Left hindlimb (tissue), 1 donor: Measurements from ENCODE around the gene ALDH9A1.
A peak's percentile ranks its signal among the peaks of the same experiment; 100 is the strongest.
"Not testable (repeated sequence)": the region's sequence is repeated elsewhere in the genome, so short reads cannot be mapped to it uniquely, and the experiment has no call there.

Source experiments
- DNase-seq: peaks from one replicate; pipeline ENCODE4 v3.0.0-alpha.2; 2018

The ALDH9A1 gene

DNA sequence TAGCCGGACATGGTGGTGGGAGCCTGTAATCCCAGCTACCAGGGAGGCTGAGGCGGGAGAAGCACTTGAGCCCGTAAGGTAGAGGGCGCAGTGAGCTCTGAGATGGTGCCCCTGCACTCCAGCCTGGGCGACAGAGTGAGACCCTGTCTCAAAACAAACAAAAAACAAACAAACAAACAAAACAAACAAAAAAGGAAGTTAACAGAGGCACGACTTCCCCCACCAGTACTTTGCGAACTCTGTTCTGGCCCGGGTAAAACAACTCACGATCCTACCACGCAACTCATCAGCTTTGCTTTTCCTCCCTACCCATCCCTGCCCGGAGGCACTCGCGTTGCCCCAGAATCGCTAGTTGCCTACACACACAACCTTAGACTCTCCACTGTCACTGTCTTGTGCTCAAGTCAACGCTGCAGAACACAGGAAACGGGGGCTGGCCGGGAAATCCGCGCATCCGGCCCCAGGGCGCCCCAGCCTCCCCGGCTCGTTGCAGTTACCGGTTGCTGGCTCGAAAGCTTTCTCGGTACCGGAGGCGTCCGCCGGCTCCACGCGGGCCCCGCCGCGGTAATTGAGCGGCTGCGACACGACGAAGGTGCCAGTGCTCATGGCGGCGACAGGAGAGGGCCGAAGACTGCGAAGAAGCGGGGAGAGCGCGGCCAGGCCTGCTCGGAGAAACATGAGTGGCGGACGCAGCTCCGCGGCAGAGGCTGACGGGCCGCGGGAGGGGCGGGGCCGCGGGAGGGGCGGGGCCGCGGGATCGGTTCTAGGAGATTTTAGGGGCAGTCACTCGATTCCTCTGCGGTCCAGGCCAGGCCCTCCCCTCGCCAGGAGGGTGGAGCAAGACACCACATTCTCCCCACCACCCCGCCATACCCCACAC is at the start of gene ALDH9A1:
ALDH9A1 (minus strand) TSS at position 682 of the 880 bp plus-strand sequence; CDS start at position 678, 4 bp downstream.
- DNase-seq, result peak; percentile 95

DNA sequence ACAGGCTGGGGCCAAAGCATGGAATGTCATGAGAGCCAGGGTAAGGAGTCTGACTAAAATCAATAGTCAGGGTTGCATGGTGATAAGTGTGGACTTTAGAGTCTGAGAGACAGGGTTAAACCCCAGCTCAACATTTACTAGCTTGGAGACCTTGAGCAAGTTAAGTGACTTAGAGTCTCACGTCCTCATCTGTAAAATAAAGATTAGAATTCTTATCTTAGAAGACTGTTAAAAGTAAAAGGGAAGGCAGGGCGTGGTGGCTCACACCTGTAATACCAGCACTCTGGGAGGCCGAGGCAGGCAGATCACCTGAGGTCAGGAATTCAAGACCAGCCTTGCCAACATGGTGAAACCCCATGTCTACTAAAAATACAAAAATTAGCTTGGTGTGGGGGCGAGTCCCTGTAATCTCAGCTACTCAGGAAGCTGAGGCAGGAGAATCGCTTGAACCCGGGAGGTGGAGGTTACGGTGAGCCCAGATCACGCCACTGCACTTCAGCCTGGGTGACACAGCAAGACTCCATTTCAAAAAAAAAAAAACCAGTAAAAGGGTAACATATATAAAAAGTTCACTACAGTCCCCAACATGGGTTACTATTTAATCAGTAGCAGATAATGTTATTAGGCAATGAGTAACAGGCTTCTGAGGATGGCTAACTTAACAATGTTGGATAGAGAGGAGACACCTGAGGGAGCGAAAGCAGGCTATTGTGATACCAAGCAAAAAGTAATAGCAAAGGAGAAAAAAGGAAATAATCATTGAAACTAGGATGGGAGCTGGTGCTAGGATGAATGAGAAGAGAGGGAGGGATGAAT is 49.5 kb upstream of the ALDH9A1 start:
- DNase-seq, result no peak

DNA sequence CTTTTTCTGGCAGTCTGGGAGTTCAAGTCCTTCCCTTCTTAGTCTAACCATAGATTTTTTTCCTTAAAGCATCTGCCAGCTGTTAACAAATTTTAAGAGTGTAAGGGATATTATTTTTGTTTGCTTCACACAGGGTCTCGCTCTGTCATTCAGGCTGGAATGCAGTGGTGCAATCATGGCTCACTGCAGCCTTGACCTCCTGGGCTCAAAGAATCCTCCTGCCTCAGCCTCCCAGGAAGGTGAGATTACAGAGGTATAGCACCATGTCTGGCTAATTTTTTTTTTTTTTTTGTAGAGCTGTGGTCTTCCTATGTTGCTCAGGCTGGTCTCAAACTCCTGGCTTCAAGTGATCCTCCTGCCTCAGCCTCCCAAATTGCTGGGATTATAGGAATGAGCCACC is 46.6 kb upstream of the ALDH9A1 start:
- DNase-seq, result not testable (repeated sequence)

DNA sequence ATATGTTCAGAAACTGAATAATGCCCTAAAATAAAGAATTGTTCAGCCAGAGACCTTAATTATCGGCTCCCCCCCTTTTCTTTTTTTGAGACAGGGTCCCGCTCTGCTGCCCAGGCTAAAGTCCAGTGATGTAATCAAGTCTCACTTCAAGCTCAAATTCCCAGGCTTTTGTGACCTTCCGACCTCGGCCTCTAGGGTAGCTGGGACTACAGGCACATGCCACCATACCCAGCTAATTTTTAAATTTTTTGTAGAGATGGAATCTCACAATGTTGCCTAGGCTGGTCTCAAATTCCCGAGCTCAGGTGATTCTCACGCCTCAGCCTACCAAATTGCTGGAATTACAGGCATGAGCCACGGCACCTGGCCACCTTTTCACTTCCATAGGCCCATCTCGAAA is 43.8 kb upstream of the ALDH9A1 start:
- DNase-seq, result no peak

DNA sequence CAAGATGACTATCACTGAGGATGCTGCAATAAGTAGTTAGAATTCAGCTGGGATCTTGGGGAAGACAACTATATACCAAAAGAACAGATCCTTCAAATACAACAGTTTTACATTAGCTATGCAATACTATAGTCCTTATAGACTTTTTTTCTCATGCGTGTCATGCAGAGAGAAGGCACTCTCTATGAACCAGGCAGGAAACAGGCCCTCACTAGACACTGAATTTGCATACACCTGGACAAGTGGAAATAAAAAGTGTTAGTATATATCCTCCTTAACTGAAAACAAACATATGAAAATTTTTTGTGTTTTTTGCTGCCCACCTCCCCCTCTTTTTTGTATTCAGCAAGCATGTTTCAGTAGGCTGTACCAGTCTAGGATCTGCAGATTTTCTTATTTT is 40.4 kb upstream of the ALDH9A1 start:
- no peak for DNase-seq

DNA sequence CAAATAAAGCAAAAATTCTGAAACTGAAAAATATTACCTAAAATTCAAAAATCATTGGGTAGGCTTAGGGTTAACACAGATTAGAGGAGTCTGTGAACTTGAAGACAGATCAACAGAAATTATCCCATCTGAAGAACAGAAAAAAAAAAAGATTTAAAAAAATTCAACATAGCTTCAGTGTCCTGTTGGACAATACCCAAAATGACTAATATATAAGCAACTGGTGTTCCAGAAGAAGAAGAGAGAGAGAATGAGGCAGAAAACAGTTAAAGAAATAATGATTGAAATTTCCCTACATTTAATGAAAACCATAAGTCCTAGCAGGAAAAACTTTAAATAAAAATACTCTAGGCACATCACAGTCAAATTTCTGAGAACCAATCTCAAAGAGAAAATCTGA is 38.8 kb upstream of the ALDH9A1 start:
- DNase-seq, result no peak

DNA sequence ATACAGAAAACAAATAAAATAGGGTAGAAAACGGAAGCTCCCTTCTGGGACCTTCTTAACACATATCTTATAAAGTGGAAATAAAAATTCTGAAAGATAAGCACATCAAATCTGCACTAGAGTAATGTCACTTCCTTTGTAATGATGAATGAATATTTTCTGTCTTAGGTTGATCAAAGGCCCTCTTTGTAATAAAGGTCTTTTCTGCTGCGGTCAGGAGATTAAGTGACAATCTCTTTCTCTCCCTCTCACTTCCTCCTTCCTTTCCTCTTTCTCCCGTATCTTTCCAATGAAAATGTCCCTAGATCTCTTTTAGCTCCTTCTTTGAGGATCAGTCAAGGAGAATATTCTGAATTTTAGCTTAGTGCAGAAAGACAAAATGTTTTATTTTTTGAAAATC is 36.5 kb upstream of the ALDH9A1 start:
- DNase-seq, result no peak

DNA sequence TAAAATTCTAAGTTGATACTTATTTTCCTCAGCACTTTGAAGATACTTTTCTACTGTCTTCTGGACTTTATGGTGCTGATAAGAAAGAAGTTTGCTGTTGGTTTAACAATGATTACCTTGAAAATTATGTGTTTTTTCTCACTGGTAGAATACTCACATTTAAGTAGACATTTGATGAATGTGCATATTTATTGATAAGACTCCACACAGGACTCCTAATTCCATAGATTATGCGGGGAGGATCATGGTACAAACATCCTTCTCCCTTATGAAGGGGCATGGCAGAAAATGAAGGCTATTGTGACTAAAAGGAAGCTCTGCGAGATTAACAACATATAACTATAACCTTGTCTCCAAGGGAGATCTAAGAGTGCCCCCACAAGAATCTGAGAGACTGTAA is 28.5 kb upstream of the ALDH9A1 start:
- DNase-seq, result no peak

DNA sequence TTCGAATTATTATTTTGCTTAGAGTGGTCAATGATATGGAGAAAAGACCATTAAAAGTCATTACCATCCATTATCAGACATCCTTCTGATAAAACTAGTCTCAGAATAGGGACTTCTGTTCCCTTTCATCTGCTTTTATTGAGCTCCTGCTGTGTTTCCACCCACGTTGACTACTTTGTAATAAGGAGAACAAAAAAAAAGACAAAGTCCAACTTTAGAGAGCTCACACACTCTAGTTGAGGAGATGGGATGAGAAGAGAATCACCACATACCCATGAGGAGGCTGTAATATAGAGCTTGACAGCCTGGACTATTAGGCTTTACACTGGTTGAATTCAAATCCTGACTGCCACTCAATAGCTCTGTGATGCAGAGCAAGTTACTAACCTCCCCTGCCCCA is 27.8 kb upstream of the ALDH9A1 start:
- no peak for DNase-seq

DNA sequence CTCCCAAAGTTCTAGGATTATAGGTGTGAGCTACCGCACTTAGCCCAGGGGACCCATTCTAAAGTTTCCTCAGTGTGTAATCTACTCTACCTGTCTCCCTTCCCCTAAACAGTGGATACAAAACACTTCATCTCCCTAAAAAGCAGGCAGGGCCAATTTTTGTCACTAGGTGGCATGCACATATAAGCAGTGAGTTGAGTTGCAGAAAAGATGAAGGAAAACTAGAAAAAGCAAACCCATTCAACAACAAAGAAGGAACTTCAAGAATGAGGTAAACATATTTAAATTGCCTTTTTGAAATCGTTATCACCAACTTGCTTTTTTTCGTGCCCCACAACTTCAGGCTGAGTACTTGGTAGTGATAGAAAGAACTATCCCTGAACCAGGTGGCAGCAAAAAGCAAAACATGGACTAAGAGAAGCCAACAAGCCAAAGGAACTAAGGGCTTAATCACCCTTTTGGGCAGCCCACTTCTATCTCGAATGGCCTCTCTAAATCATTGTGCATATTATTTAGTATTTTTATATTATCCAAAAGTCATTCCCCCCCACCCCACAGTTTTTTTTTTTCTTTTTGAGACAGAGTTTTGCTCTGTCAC is 19.7 kb upstream of the ALDH9A1 start:
- no peak for DNase-seq

DNA sequence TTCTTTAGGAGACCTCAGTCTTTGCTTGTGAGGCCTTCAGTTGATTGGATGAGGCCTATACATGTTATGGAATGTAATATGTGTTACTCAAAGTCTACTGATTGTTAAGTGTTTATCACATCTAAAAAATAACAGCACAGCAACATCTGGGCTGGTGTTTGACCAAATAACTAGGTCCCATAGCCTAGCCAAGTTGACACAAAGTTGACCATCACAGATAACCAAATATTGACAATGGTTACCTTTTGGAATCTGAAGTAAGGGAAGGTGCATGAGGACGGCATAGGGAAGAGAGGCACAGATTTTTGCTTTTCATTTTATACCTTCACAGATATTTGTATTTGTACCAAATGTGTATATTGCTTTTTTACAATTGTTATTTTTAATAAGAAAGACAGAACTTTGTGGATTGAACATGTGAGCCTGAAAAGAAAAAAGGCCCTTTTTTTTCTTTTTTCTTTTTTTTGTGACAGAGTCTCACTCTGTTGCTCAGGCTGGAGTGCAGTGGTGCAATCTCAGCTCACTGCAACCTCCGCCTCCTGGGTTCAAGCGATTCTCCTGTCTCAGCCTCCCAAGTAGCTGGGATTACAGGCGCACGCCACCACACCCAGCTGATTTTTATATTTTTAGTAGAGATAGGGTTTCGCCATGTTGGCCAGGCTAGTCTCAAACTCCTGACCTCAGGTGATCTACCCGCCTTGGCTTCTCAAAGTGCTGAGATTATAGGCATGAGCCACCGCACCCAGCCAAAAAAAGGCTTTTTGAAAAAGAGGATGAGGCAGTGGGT is 18.1 kb upstream of the ALDH9A1 start:
- not testable (repeated sequence) for DNase-seq

DNA sequence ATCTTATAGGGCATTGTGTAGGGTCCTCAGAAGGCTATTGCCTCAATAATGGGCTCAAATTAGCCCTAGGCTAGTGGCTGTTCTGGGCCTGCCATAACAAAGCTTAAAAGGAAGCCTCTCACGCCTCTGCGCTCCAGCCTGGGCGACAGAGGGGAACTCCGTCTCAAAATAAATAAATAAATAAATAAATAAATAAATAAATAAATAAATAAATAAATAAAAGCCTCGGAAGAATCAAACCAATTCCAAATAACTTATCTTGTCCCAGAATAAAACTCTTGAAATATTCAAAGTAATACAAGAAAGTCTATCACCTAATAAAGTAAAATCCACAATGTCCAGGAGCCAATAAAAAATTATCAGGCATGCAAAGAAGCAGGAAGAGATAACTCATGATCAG is 14.4 kb upstream of the ALDH9A1 start:
- DNase-seq, result no peak

DNA sequence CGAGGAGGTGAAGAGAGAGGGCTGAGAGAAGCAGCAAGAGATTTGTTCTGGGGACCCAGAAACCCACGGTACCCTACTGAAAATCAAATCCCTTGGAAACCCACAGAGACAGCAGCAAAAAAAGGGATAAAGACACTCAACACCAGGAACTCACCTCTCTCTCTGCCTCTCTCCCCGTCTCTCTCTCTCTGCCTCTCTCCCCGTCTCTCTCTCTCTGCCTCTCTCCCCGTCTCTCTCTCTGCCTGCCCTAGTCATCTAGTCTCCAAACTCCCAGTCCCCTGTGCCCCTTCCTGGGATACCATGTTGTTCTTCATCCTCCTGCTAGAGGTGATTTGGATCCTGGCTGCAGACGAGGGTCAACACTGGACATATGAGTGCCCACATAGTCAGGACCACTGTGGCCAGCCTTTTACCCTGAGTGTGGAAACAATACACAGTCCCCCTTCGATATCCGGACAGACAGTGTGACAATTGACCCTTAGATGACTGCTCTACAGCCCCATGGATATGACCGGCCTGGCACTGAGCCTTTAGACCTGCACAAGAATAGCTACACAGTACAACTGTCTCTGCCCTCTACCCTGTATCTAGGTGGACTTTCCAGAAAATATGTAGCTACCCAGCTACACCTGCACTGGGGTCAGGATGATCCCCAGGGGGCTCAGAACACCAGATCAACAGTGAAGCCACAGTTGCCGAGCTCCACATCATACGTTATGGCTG is 9.8 kb upstream of the ALDH9A1 start:
- DNase-seq, result no peak

DNA sequence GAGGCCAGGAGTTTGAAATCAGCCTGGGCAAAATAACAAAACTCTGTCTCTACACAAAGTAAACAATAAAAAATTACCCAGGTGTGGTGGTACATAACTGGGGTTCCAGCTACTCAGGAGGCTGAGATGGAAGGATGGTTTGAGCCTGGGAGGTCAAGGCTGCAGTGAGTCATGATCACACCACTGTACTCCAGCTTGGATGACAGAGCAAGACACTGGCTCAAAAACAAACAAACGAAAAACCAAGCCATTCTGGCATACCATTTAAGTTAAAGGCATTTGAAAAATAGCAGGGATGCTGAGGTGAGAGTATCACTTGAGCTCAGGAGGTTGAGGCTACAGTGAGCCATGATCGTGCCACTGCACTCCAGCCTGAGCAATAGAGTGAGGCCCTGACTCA is 5.3 kb upstream of the ALDH9A1 start:
- DNase-seq, result no peak

DNA sequence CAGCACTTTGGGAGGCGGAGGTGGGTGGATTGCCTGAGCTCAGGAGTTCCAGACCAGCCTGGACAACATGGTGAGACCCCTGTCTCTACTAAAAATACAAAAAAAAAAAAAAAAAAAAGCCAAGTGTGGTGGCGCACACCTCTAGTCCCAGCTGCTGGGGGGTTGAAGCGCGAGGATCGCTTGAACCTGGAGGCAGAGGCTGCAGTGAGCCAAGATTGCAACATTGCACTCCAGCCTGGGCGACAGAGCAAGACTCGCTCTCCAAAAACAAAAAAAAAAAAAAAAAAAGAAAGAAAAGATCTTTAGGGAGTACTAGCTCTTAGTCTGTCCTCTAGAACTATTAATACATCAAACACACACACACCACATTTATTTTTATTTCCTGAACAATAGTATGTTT is 3.6 kb upstream of the ALDH9A1 start:
- not testable (repeated sequence) for DNase-seq

DNA sequence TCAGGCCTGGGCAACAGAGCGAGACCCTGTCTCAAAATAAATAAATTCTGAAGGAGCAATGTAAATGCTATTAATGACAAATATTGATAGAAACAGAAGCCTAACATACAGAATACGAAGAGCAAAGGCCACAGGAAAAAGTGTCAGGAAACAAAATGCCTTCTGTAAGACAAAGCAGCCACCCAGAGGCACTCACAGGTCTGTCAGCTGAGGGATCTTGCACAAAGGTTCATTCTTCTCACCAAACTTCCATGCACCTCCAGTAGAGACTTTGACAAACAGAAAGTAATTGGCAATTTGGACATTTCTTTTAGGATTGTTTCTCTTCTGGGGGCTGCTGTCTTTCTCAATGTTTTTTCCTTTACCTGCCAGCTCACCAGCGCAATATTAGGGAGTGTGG is 1.2 kb upstream of the ALDH9A1 start:
- DNase-seq, result no peak

DNA sequence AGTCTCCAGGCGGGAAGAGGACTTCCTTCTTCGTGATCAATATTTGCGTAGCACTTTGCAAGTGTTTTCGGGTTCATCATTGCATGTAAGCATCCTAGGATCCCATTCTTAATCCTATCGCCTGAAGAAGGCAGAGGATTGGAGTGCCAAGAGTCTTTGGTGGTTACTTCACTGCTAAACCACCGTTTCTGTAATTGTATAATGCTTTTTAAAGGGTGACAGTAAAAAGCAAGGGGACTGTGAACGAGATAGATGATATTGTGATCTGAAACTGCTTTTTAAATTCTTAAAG is 345 bp upstream of the ALDH9A1 start:
- no peak for DNase-seq

DNA sequence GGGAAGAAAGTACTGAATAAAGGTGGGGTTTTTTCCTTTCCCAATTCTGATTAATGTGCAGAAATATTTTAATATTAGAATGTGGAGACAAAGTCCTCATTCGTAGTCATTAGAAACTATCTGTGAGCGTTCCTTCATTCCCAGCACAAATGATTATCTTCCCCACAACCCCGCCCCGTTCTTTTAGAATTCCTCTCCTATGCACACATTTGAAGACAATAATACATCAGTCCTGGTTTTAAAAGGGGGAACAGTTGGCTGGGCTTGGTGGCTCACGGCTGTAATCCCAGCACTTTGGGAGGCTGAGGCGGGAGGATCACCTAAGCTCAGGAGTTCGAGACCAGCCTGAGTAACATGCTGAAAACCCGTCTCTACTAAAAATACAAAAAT is 876 bp downstream of the ALDH9A1 start:
- no peak for DNase-seq

DNA sequence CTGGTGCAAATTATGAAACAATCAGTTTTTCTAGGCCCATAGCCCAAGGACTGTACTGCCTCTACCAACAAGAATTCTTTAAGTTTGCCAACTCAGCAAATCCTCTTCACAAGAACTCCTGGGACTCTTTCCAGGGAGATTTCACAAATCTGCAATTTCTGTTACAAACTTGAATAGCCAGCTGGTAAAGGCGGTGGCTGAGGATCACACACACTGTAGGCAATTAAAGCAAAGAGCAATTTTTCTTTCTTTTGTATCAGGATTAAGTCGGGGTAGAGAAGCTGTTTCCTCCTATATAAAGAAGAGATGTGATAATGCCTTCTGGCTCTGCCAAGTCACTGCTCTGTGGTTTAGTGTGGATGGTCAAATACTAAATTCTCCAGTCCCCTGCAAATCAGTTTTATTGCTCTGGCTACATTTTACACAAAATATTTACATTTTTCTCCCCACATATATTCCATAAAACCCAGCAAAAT is 1.7 kb downstream of the ALDH9A1 start:
- DNase-seq, result peak; percentile 35

DNA sequence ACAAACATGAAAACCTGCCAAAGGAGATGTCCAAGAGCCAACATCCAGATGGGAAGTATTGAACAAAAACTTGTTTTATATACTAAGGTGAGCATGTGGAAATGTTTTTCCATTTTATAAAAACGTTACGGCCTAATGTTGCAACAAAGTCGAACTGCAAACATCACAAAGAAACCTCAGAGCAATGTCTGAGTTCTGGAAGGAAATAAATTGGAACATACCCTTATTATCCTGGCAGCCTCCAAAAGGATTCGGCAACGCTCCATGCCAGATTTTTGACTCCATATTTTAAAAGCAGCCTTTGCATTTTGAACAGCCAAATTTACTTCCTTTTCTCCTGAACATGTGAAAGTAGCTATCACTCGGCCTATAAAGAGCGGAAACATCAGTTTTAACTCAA is 3.3 kb downstream of the ALDH9A1 start:
- peak; percentile 42 for DNase-seq

DNA sequence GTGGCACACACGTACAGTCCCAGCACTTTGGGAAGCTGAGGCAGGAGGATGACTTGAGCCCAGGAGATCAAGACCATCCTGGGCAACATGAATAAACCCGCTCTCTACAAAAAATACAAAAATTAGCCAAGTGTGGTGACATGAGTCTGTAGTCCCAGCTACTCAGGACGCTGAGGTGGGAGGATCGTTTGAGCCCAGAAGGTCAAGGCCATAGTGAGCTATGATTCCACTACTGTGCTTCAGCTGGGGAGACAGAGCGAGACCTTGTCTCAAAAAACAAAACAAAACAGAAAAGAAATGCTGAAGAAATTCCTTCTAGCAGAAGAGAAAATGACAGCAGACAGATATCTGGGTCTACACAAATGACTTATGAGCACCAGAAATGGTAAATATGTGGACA is 10.3 kb downstream of the ALDH9A1 start:
- no peak for DNase-seq

DNA sequence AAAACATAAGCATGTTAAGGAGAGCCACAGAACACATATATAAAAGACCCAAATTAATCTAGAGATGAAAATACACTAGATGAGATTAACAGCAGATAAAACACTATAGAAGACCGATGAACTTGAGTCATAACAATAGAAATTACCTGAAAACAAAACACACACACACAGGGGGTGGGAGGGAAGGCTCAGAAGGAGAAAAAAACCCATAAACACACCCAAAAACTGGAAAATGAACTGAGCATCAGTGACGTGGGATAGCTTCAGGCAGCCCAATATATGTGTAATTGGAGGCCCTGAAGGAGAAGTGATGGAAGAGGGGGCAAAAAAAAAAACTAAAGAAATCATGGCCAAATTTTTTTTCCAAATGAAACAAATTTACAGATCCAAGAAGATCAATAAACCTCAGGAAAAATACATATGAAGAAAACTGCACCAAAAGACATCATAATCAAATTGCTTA is 11.4 kb downstream of the ALDH9A1 start:
- no peak for DNase-seq
